Stimulated activated CD8-positive, alpha-beta memory T cell treated with anti-CD3 and anti-CD28 coated beads, Interleukin-4, amount 100 ng/mL, for 48 hours (primary cell): ENCODE results near the gene IGDCC3.
A peak's percentile ranks its signal among the peaks of the same experiment; 100 is the strongest.

Source experiments
- DNase-seq: peaks from one replicate; pipeline ENCODE4 v3.0.0-alpha.2; 2020

IGDCC3 gene

GRCh38 chr15:65318870-65319356 lies 58.9 kb downstream of the IGDCC3 start:
- DNase-seq = peak; percentile 84

GRCh38 chr15:65312400-65312916 lies 65.3 kb downstream of the IGDCC3 start:
- no peak for DNase-seq

- no peak for DNase-seq
Observed at GRCh38 chr15:65311760-65312159, 66.0 kb downstream of the IGDCC3 start.

- DNase-seq = no peak
Observed at GRCh38 chr15:65310431-65311137, 67.2 kb downstream of the IGDCC3 start.

GRCh38 chr15:65309882-65310418 lies 67.9 kb downstream of the IGDCC3 start:
- DNase-seq = no peak

GRCh38 chr15:65307978-65308377 lies 69.8 kb downstream of the IGDCC3 start:
- no peak for DNase-seq

- DNase-seq = no peak
Observed at GRCh38 chr15:65306551-65306950, 71.3 kb downstream of the IGDCC3 start.

GRCh38 chr15:65305776-65306175 lies 72.0 kb downstream of the IGDCC3 start:
- no peak for DNase-seq

GRCh38 chr15:65305150-65305758 lies 72.5 kb downstream of the IGDCC3 start:
- no peak for DNase-seq

GRCh38 chr15:65304381-65305149 lies 73.2 kb downstream of the IGDCC3 start, which contains the start of gene RNU5B-1:
Gene RNU5B-1 (plus strand): TSS chr15:65304677.
- DNase-seq = peak; percentile 90

- no peak for DNase-seq
Observed at GRCh38 chr15:65303687-65304380, 74.0 kb downstream of the IGDCC3 start.

- DNase-seq = no peak
Observed at GRCh38 chr15:65302061-65302460, 75.7 kb downstream of the IGDCC3 start.

- no peak for DNase-seq
Observed at GRCh38 chr15:65300924-65301441, 76.8 kb downstream of the IGDCC3 start.

GRCh38 chr15:65298731-65299130 lies 79.1 kb downstream of the IGDCC3 start:
- no peak for DNase-seq

- DNase-seq = no peak
Observed at GRCh38 chr15:65292938-65293518, 84.8 kb downstream of the IGDCC3 start.

- no peak for DNase-seq
Observed at GRCh38 chr15:65290228-65290627, 87.6 kb downstream of the IGDCC3 start.

- no peak for DNase-seq
Observed at GRCh38 chr15:65289261-65289854, 88.4 kb downstream of the IGDCC3 start.

GRCh38 chr15:65287520-65287855 lies 90.3 kb downstream of the IGDCC3 start:
- no peak for DNase-seq

GRCh38 chr15:65286704-65287519 lies 90.9 kb downstream of the IGDCC3 start, which contains the start of gene PARP16:
Gene PARP16 (minus strand): TSS chr15:65286883. CDS start chr15:65286426, 457 bp downstream.
- peak; percentile 94 for DNase-seq

GRCh38 chr15:65286069-65286703 lies 91.6 kb downstream of the IGDCC3 start:
- peak; percentile 44 for DNase-seq
